Stimulated activated CD4-positive, alpha-beta T cell treated with anti-CD3 and anti-CD28 coated beads, Interleukin-1b, Interleukin-23, amount 100 ng/mL, for 24 hours (primary cell): ENCODE results near the gene RSPH6A.

ENCODE experiments used
- DNase-seq, 4 experiments: peaks; one replicate each; pipeline ENCODE4 v3.0.0-alpha.2; 2020; ENCODE audit warnings: low read depth in 4 of 4, low spot score in 1 of 4

Gene RSPH6A

GRCh38 chr19:45814851-45815480, at the start of gene RSPH6A:
TSS of gene RSPH6A (minus strand) at chr19:45815308. CDS start at chr19:45815176, 132 bp downstream.
- DNase-seq, result no peak

- DNase-seq, result no peak
These were observed 49.5 kb upstream of the RSPH6A start for GRCh38 chr19:45864629-45865082.

GRCh38 chr19:45863840-45864628, 48.9 kb upstream of the RSPH6A start, which contains the start of gene FOXA3:
TSS of gene FOXA3 (plus strand) at chr19:45864326. CDS start at chr19:45864457, 131 bp downstream.
- peak in 1 of 4 experiments; percentile 54 for DNase-seq

- no peak for DNase-seq
These were observed 48.3 kb upstream of the RSPH6A start for GRCh38 chr19:45863335-45863839.

- peak; percentile 94 to 99 (median 96) for DNase-seq
These were observed 47.6 kb upstream of the RSPH6A start, which contains the start of gene SYMPK for GRCh38 chr19:45862564-45863334. TSS of gene SYMPK (minus strand) at chr19:45863147. CDS start at chr19:45854495, 8,652 bp downstream.

- no peak for DNase-seq
These were observed 47.1 kb upstream of the RSPH6A start for GRCh38 chr19:45862271-45862563.

- DNase-seq, result no peak
These were observed 45.5 kb upstream of the RSPH6A start for GRCh38 chr19:45860359-45861259.

GRCh38 chr19:45854167-45854778, 39.2 kb upstream of the RSPH6A start:
- DNase-seq, result no peak

GRCh38 chr19:45852983-45853382, 37.9 kb upstream of the RSPH6A start:
- no peak for DNase-seq

GRCh38 chr19:45852145-45852750, 37.1 kb upstream of the RSPH6A start:
- no peak for DNase-seq

- DNase-seq, result no peak
These were observed 33.8 kb upstream of the RSPH6A start for GRCh38 chr19:45848922-45849321.

- DNase-seq, result no peak
These were observed 32.6 kb upstream of the RSPH6A start for GRCh38 chr19:45847663-45848062.

- DNase-seq, result no peak
These were observed 27.1 kb upstream of the RSPH6A start for GRCh38 chr19:45842198-45842597.

- no peak for DNase-seq
These were observed 19.9 kb upstream of the RSPH6A start for GRCh38 chr19:45834970-45835369.

- no peak for DNase-seq
These were observed 13.8 kb upstream of the RSPH6A start for GRCh38 chr19:45828945-45829344.

GRCh38 chr19:45828523-45828922, 13.4 kb upstream of the RSPH6A start:
- no peak for DNase-seq

- DNase-seq, result no peak
These were observed 12.5 kb upstream of the RSPH6A start for GRCh38 chr19:45827459-45828093.

- no peak for DNase-seq
These were observed 11.8 kb upstream of the RSPH6A start for GRCh38 chr19:45826934-45827333.
